Parathyroid adenoma (tissue), 2 donors: Measurements from ENCODE around the gene SLC39A11.

Source experiments
- H2AFZ ChIP-seq: fragments of 300-600 bp; sonication (generic); one replicate; pipeline ENCODE4 v1.7.0; 2017; ENCODE audit warnings: antibody characterized with exemption, mild to moderate bottlenecking
- H3K27ac ChIP-seq: fragments of 300-600 bp; sonication (generic); one replicate; pipeline ENCODE4 v1.7.0; 2017
- H3K27me3 ChIP-seq: fragments of 300-600 bp; sonication (generic); one replicate; pipeline ENCODE4 v1.7.0; 2017; ENCODE audit warnings: low read length; ENCODE audit not compliant: control insufficient read depth, insufficient read depth
- H3K36me3 ChIP-seq: fragments of 300-600 bp; sonication (generic); one replicate; pipeline ENCODE4 v1.7.0; 2017; ENCODE audit warnings: low read length; ENCODE audit not compliant: control insufficient read depth, insufficient read depth
- H3K4me1 ChIP-seq: fragments of 300-600 bp; sonication (generic); one replicate; pipeline ENCODE4 v1.7.0; 2017; ENCODE audit warnings: control low read depth
- H3K4me2 ChIP-seq: fragments of 300-600 bp; sonication (generic); one replicate; pipeline ENCODE4 v1.7.0; 2017; ENCODE audit warnings: low read length
- H3K4me3 ChIP-seq: fragments of 300-600 bp; sonication (generic); one replicate; pipeline ENCODE4 v1.7.0; 2017; ENCODE audit warnings: low read depth, low read length
- H3K79me2 ChIP-seq: fragments of 300-600 bp; sonication (generic); one replicate; pipeline ENCODE4 v1.7.0; 2017; ENCODE audit warnings: control low read depth
- H3K9ac ChIP-seq: fragments of 300-600 bp; sonication (generic); one replicate; pipeline ENCODE4 v1.7.0; 2017; ENCODE audit warnings: mild to moderate bottlenecking
- H3K9me3 ChIP-seq: fragments of 300-600 bp; sonication (generic); one replicate; pipeline ENCODE4 v1.7.0; 2017; ENCODE audit warnings: low read length; ENCODE audit not compliant: control insufficient read depth
- CTCF ChIP-seq: fragments of 300-600 bp; sonication (generic); IDR thresholded peaks from one replicate; pipeline ENCODE4 v1.7.0; 2017; ENCODE audit warnings: antibody characterized with exemption, mild to moderate bottlenecking
- donor health status: primary hyperparathyroidism.

The SLC39A11 gene

GRCh38 chr17:72735592-72735991 is 356.9 kb downstream of the SLC39A11 start:
- H2AFZ ChIP-seq: no peak overlapping the region
- no peaks in the 10 kb centered on the region for H3K36me3 ChIP-seq
- no peak overlapping the region for H3K27ac ChIP-seq

GRCh38 chr17:72735048-72735447 is 357.4 kb downstream of the SLC39A11 start:
- Histone ChIP-seq H3K4me1 (no peaks in the 10 kb centered on the region), H3K4me3 (no peak overlapping the region), H3K27me3 (no peaks in the 10 kb centered on the region), H2AFZ (no peak overlapping the region), H3K79me2 (no peaks in the 10 kb centered on the region), H3K4me2 (no peak overlapping the region), H3K27ac (no peak overlapping the region), H3K9me3 (no peaks in the 10 kb centered on the region), H3K9ac (no peak overlapping the region), H3K36me3 (no peaks in the 10 kb centered on the region)
- TF ChIP-seq CTCF: no peak

More at GRCh38 chr17:72735592-72735991, 356.9 kb downstream of the SLC39A11 start:
- Histone ChIP-seq H3K79me2 (no peaks in the 10 kb centered on the region), H3K9me3 (no peaks in the 10 kb centered on the region), H3K9ac (no peak overlapping the region), H3K4me3 (no peak overlapping the region), H3K4me1 (no peaks in the 10 kb centered on the region), H3K27me3 (no peaks in the 10 kb centered on the region), H3K4me2 (no peak overlapping the region)
- TF ChIP-seq CTCF: no peak

DNA sequence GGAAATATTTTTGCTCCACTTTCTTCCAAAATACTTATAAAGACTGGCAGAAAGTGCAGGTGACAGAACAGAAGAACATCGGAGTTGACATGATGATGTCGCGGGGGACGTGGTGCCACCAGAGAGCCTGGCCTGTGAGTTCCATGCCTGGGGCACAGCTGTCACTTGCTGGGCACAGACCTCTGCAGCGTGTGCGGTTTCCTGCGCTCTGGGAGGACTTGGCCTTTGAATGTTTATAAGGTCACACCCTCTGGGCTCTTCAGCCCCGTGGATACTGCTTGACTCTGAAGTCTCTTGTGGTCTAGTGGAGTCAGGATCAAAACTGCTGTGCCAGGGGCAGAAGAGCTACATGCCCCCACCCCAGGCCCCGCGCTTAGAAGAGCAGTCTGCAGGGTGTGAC is 357.9 kb downstream of the SLC39A11 start:
- no peak overlapping the region for H3K9ac ChIP-seq
- H3K4me3 ChIP-seq: no peak overlapping the region
- no peaks in the 10 kb centered on the region for H3K79me2 ChIP-seq
- no peaks in the 10 kb centered on the region for H3K4me1 ChIP-seq
- no peak overlapping the region for H3K27ac ChIP-seq
- H3K36me3 ChIP-seq: no peaks in the 10 kb centered on the region
- TF ChIP-seq CTCF: no peak
- no peaks in the 10 kb centered on the region for H3K9me3 ChIP-seq
- H2AFZ ChIP-seq: no peak overlapping the region
- no peak overlapping the region for H3K4me2 ChIP-seq
- no peaks in the 10 kb centered on the region for H3K27me3 ChIP-seq

DNA sequence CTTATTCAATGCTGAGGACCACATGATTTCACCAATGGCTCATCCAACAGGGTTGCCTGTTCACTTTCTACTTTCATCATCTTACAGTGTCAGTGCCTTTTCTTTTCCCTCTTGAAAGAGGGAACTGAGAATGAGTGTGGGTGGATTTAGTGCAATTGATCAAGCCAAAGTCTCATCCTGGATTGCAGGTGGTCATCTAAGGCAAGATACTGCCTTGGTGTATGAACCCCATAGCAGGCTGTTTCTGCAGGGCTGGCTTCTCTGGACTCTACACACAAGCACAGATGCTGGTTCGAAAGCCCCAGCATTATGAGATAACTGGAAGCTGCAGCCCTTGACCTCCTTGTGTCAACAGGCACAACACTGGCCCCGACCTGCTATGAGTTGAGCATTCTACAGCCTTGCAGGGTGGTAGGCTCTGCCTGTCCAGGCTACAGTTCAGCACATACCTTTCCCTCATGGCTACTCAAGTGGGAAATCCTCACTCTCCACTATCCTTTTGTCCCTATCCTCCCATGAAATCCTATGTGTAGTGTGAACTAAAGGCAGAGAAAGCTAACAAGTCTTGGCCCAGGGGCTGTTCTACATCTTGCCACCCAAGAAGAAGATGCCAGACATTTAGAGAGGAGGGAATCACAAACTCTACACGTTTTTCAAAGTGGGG is 358.7 kb downstream of the SLC39A11 start:
- Histone ChIP-seq H3K36me3 (no peaks in the 10 kb centered on the region), H3K9ac (no peak overlapping the region), H3K79me2 (no peaks in the 10 kb centered on the region), H3K27ac (no peak overlapping the region), H3K4me3 (no peak overlapping the region), H3K27me3 (no peaks in the 10 kb centered on the region), H2AFZ (no peak overlapping the region), H3K4me2 (no peak overlapping the region), H3K9me3 (no peaks in the 10 kb centered on the region), H3K4me1 (no peaks in the 10 kb centered on the region)
- no peak for TF ChIP-seq CTCF
